Stimulated activated CD8-positive, alpha-beta memory T cell treated with anti-CD3 and anti-CD28 coated beads, Interleukin-4, amount 100 ng/mL, for 4 hours (primary cell): ENCODE data around the gene CCDC82.

Experiments
- DNase-seq, 2 donors: peaks; one replicate each; pipeline ENCODE4 v3.0.0-alpha.2; 2020; ENCODE audit warnings: low read depth in 2 of 2, low spot score in 1 of 2

CCDC82 gene

DNA sequence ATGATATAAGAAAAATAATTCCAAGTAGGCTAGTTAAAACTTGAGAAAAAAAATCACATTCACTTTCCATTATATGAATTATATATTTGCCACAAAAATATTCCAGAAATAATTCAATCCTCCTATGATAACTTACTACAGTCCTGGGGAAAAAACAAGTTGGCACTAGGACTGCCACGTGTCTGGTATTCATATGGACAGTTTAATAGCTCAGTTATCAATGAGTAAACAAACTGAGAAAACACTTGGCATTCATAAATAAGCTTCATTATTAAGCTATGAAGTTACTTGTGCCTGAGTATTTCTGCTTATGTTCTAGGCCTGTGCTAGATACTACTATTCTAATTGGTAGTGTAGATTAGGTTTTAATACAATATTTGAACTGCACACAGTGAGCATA, 24.2 kb downstream of the CCDC82 start:
- no peak for DNase-seq

DNA sequence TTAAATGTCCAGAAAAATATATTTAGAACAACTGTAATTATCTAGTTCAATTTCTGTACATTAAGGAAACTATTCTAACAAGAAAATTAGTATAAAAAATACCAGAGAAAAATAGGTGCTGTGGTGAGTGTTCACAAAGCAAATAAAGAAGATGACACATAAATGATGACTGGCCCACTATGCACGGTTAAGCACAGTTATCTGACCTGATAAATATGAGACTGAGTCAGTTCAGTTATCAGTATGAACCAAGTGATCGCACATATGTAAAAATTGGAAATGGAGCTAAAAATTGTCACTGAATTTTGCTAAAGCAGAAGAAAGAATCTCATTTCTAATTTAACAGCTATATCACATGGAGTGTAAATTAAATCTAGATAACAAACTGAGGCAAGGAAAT, 27.9 kb downstream of the CCDC82 start:
- no peak for DNase-seq

GRCh38 chr11:96358321-96358720, 31.4 kb downstream of the CCDC82 start:
- DNase-seq = no peak

- no peak for DNase-seq
Observed at GRCh38 chr11:96357794-96358193, 31.9 kb downstream of the CCDC82 start.

- no peak for DNase-seq
Observed at GRCh38 chr11:96356848-96357247, 32.9 kb downstream of the CCDC82 start.

- peak; percentile 75 to 84 for DNase-seq
Observed at GRCh38 chr11:96342961-96343711, 46.6 kb downstream of the CCDC82 start, which contains the start of gene MAML2. MAML2 (minus strand) TSS chr11:96343195; CDS start chr11:96341895, 1,300 bp downstream.

DNA sequence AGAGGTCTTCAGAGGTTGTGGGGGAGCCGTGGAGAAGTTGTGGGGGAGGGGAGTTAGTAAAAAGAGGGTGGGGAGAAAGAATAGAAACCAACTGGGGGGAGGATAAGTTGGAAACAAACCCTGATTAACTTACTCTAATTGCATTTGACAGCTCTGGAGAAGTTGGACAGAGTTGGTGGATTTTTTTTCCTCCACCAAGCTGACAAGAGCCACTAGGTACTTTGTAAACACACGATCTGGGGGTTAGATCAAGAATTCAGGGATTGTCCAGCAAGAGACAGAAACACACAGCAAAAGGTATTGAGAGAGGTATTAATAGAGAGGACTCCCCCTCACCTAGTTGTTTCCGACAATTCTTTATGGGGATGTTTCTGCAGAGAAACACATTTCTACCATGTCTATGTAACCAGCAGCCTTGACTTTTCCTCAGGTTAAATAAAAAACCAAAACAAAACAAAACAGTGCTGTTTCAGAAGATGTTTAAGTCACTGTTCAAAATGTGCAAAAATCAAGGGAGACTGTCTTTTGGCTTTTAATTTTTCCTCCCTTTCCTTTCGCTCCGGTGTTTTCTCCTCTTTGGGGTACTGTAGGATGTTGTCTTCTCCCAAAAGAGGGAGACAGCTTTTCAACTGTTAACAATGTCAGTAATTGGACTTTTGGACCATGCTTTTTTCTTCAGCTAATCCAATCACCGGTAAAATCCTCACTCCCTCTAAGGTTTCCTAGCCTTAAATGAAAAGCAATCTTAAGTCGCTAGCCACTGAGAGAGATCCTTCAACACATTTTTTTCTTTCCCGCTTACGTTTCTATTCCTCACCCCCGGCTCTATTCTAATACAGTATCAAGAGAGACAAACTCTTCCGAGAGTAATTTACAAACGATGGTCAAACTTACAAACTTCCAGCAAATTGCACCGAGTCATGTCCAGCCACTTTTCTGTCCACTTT, 47.4 kb downstream of the CCDC82 start:
- DNase-seq = no peak

DNA sequence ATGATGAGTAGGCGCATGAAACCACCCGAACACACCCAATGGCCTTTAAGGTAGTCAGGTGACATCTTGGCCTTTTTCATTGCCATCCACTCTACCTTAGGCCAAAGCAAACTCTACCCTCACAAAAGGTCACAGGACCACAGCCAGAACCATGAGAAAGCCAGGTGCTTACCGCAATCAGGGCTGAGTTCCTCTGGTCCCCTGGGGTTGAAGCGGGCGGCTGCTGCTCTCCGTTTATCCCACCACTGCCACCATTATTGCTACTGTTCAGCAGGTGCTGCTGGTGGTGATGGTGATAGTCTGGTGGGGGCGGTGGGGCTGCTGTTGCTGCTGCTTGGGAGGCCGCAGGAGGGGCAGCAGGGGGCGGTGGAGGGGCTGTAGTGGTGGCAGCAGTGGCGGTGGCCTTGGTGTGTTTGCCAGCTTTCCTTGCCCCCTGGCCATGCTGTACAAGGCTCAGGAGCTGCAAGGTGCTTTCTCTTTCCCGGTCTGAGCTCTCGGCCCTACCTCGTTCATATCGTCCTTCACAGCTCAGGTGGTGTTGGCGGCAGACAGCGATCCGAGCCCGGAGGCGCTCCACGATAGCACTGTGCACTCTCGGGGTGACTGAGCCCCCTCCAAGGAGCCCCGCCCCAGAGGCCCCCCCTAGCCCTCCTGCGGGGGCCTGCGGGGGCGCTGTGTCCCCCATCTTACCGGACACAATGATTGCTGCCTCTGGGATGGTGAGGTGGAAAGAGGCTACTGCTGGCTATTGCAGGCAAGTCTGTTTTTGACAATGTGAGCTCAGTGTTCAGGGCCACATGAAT, 48.3 kb downstream of the CCDC82 start:
- DNase-seq = peak; percentile 21 to 49

DNA sequence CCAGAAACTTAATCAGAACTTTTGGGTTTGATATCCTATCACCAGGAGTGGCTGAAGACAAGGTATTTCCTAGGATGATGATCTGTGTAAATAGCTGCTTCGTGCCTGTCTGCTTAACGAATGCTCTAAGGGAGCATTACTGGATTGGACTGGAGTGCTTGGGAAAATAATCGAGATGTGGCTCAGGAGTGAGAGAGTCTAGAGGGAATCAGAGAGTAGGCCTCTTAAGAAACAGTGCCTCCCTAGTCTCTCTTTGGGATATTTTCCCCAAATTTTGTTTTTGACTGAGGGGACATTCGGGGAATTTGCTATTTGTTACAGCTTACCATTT, 49.2 kb downstream of the CCDC82 start:
- no peak for DNase-seq

DNA sequence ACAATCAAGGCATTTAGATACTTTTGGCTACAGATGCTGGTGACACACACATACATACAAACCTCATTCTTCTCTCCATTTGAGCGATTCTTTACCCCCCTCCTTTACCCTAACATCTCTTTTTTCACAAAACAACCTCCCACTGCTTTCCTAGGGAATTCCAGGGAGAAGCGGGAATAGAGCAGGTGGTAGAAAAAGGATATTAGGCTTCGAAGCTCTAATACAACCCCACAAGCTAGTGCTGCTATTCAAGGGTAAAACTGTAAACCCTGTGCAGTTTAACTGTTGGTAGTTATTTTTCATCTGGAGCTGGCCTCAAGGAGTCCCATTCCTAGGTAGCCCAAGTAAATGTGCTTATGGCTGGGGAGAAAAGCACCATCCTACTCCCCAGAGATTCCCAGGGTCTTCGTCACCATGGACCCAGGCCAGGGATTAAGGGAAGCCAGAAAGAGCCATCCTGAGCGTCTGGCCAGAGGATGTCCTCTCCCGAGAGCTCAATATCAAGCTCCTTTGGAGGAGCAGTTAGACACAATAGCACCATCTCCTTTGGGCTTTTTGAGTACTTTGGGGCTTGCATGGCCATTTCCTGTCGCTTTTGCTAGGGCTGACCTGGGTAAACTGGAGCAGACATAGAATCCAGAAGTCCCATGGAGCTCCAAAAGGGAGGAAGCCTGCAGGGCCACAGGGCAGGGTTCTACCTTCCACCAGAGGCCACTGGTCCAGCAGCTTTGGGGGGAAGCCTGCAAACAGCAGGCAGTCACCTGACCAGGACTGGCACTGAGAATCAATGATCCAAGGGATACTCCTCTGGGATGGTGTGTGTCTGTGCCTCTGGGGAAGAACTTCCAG, 49.8 kb downstream of the CCDC82 start:
- no peak for DNase-seq

GRCh38 chr11:96338910-96339705, 50.6 kb downstream of the CCDC82 start:
- no peak for DNase-seq

DNA sequence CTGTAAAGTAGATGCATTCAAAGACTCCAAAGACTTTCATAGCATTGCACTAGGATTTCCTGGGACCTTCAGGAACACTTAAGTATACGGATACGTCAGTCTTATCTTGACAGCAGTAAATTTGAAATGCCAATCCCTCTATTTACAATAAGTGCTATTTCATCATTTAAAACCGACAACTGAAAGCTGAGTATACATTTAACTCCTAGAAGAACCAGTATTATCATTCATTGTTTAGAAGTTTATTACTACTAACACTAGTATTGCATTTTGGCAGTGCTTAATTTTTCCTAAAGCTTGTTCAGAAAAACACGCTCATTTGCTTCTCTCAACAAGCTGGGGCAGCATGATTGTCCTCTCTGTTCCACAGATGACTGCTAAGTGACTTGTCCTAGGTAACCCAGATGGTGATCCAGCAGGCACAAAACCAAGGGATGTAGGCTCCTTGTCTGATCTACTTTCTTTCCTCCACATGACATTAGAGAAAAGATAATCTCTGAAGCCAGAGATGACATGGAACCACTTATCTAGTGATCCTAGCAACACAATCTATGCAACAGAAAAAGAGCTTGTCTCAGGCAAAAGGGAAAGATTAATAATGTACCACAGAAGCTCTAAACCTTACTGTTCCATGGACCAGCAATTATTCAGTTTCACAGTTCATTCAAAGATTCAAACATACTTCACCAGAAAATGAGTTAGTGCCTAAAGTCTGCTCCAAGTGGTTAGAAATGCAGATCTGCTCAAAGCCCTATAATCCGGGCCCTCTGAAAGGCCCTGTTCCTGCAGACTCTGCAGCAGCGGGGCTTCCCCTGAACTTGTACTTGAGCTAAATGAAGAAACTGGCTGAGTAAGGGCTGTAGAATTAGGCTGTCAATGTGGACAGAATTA, 51.9 kb downstream of the CCDC82 start:
- DNase-seq = no peak

DNA sequence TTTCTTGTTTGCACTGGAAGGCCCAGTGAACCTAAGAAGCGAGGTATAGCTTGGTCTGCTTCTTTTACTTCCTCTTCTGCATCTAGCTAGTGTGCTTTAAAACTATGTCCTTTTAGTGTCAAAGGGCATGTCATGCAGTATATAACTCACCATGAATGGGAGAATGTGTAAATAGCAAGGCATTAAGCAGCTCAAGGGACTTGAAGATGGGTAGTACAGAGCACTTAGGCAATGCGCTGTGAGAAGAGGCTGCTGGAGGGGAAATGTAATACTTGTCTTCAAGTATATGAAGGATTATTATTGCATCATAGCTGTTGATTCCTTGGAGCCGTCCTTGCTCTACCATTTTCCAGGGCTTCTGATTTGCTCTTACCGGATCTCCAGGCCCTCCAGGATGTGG, 54.3 kb downstream of the CCDC82 start:
- no peak for DNase-seq

GRCh38 chr11:96334219-96334618, 55.5 kb downstream of the CCDC82 start:
- no peak for DNase-seq

GRCh38 chr11:96333191-96333719, 56.5 kb downstream of the CCDC82 start:
- no peak for DNase-seq

DNA sequence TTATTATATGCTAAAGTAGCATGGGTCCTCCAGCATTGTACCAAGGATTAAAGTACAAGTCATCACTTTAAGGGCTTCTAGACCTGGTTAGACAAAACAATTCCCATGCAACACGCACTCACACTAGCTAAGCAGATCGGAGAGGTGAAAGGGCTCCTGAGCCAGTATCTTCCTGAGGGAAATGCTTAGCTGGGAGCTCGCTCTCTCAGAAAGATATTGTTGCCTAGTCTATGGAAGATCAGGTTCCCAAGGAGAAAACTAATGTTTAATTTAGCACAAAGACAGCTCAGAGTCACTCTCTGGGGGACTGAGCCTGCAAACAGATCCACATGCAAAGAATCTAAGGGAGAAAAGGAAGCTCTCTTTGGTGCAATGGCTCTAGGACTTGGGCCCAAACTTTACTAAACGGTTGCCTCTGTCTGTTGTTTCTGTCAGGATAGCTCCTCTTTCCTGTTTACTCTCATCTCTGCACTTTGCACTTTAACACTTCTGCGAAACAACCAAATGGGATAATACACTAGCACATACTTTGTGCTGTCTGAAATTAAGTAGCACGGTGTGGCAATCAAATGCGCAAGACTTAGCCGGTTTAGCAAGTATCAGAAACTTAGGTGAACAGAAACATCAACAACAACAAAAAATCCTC, 57.5 kb downstream of the CCDC82 start:
- DNase-seq = no peak

DNA sequence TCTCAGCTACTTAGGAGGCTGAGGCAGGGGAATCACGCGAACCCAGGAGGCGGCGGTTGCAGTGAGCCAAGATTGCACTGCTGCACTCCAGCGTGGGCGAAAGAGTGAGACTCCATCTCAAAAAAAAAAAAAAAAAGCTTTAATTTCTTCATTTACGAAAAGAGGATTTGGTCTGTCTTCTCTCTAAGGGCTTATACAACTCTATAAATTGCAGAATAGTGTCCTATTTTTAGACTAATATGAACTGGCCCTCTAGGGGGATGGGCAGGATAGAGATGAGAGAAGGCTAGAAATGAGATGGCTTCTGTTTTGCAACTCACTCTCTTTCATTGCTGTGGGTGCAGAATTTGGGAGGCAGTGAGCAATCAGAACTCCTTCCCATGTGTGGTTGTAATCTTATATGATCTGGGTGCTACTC, 58.0 kb downstream of the CCDC82 start:
- no peak for DNase-seq

DNA sequence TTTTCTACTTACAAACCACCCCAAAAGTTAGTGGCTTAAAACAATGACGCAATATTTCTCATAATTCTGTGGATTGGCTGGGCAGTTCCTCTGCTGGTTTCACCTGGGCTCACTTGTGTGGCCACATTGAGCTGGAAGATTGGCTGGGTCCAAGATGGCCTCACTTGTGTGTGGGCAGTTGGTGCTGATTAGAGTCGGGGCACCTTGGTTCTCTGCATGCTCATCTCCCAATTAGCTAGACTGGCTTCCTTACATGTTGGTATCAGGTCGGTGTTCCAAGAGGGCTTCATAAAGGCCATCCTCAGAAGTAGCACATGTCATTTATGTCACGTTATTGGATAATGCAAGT, 59.2 kb downstream of the CCDC82 start:
- no peak for DNase-seq
